ENCODE data around the gene DLGAP1. TPM values are rescaled to one million over a fixed set of nuclear protein-coding genes. Genes with fewer than 3 reads are reported as not detected.

Gene DLGAP1
- total and polyA plus RNA-seq, 2 donors (not counting 1 experiment from before 2014, with no cell fraction given), result 0.07 to 0.61 TPM

GRCh38 chr18:3624935-3625741 is 830.0 kb downstream of the DLGAP1 start:
- Mint-ChIP-seq H3K4me1 (peaks cover 4% of the 10 kb centered on the region), H3K4me3 (no peak overlapping the region), H3K27ac (no peak overlapping the region), H3K27me3 (peaks cover 5% of the 10 kb centered on the region), H3K9me3 (ENCODE audit: insufficient read depth) (no peaks in the 10 kb centered on the region)
- ATAC-seq (ENCODE audit: low read depth) (peak; percentile 21), DNase-seq (no peak)
- Histone ChIP-seq H3K4me3 (ENCODE audit: control extremely low read depth in 1 of 5, extremely low read depth in 1 of 5, insufficient read depth in 1 of 5, low read depth in 2 of 5, low read length in 4 of 5) (no peak overlapping the region), H3K36me3 (replicated peaks in 1 of 2; ENCODE audit: control extremely low read depth in 1 of 2, control insufficient read depth in 1 of 2, extremely low read depth in 1 of 2, insufficient read depth in 2 of 2, low read length in 1 of 2) (no peaks in the 10 kb centered on the region), H3K27me3 (replicated peaks in 1 of 4; ENCODE audit: control extremely low read depth in 1 of 4, control insufficient read depth in 3 of 4, insufficient read depth in 4 of 4, low read length in 3 of 4) (peaks cover 0 to 6% (median 0%) of the 10 kb centered on the region in 4 experiments), H3K27ac (ENCODE audit: low read length in 2 of 2) (no peak overlapping the region), H2AFZ (ENCODE audit: insufficient read depth, low read depth, low read length, poor library complexity, severe bottlenecking) (no peak overlapping the region), H3K4me2 (replicated peaks; ENCODE audit: low read depth, low read length, poor library complexity, severe bottlenecking) (no peak overlapping the region), H3K79me2 (ENCODE audit: control insufficient read depth, insufficient read depth, low read length) (no peaks in the 10 kb centered on the region), H3K9ac (ENCODE audit: low read length) (no peak overlapping the region), H3K4me1 (ENCODE audit: control insufficient read depth in 2 of 2, insufficient read depth in 2 of 2, low read length in 2 of 2) (no peaks in the 10 kb centered on the region), H4K20me1 (ENCODE audit: control insufficient read depth, insufficient read depth, low read length, poor library complexity, severe bottlenecking) (no peaks in the 10 kb centered on the region), H3K9me3 (ENCODE audit: control extremely low read depth in 1 of 3, control insufficient read depth in 2 of 3, insufficient read depth in 1 of 3, low read length in 2 of 3) (peaks cover 0 to 3% (median 0%) of the 10 kb centered on the region in 3 donors)
- 48% methylated on average over 4 of the region's 9 CpGs for WGBS (ENCODE audit: insufficient coverage)
- intact Hi-C loops (cut with micrococcal nuclease), result no loop called here
- POLR2A ChIA-PET, result no interaction called here
- TF ChIP-seq EZH2 (IDR thresholded peaks at IDR 0.05; ENCODE audit: borderline replicate concordance, insufficient read depth, low read depth, low read length, poor library complexity, severe bottlenecking) (no peak), CTCF (IDR thresholded peaks at IDR 0.05) (no peak)
- CTCF ChIA-PET, result interaction anchor here (1.0 kb wide), 1 partner anchor 41 kb away, joined by 3 read pairs; no protein-coding TSS in a partner anchor

GRCh38 chr18:3624546-3624934 is 830.6 kb downstream of the DLGAP1 start:
- ChIA-PET CTCF (interaction anchor here (1.0 kb wide), 1 partner anchor 41 kb away, joined by 3 read pairs; no protein-coding TSS in a partner anchor), POLR2A (no interaction called here)
- no peaks in the 10 kb centered on the region for H3K9me3 Mint-ChIP-seq (ENCODE audit: insufficient read depth)

More at GRCh38 chr18:3624546-3624934, 830.6 kb downstream of the DLGAP1 start:
- Mint-ChIP-seq H3K4me3 (no peak overlapping the region), H3K4me1 (peaks cover 4% of the 10 kb centered on the region), H3K27me3 (peaks cover 5% of the 10 kb centered on the region), H3K27ac (no peak overlapping the region)
- Histone ChIP-seq H2AFZ (ENCODE audit: insufficient read depth, low read depth, low read length, poor library complexity, severe bottlenecking) (no peak overlapping the region), H3K36me3 (replicated peaks in 1 of 2; ENCODE audit: control extremely low read depth in 1 of 2, control insufficient read depth in 1 of 2, extremely low read depth in 1 of 2, insufficient read depth in 2 of 2, low read length in 1 of 2) (no peaks in the 10 kb centered on the region), H3K9me3 (ENCODE audit: control extremely low read depth in 1 of 3, control insufficient read depth in 2 of 3, insufficient read depth in 1 of 3, low read length in 2 of 3) (peaks cover 0 to 3% (median 0%) of the 10 kb centered on the region in 3 donors), H4K20me1 (ENCODE audit: control insufficient read depth, insufficient read depth, low read length, poor library complexity, severe bottlenecking) (no peaks in the 10 kb centered on the region), H3K4me2 (replicated peaks; ENCODE audit: low read depth, low read length, poor library complexity, severe bottlenecking) (no peak overlapping the region), H3K27ac (ENCODE audit: low read length in 2 of 2) (no peak overlapping the region), H3K27me3 (replicated peaks in 1 of 4; ENCODE audit: control extremely low read depth in 1 of 4, control insufficient read depth in 3 of 4, insufficient read depth in 4 of 4, low read length in 3 of 4) (peaks cover 0 to 6% (median 0%) of the 10 kb centered on the region in 4 experiments), H3K9ac (ENCODE audit: low read length) (no peak overlapping the region), H3K4me1 (ENCODE audit: control insufficient read depth in 2 of 2, insufficient read depth in 2 of 2, low read length in 2 of 2) (no peaks in the 10 kb centered on the region), H3K4me3 (ENCODE audit: control extremely low read depth in 1 of 5, extremely low read depth in 1 of 5, insufficient read depth in 1 of 5, low read depth in 2 of 5, low read length in 4 of 5) (no peak overlapping the region), H3K79me2 (ENCODE audit: control insufficient read depth, insufficient read depth, low read length) (no peaks in the 10 kb centered on the region)
- TF ChIP-seq EZH2 (IDR thresholded peaks at IDR 0.05; ENCODE audit: borderline replicate concordance, insufficient read depth, low read depth, low read length, poor library complexity, severe bottlenecking) (no peak), CTCF (IDR thresholded peaks at IDR 0.05) (no peak)
- 26% methylated on average over 2 of the region's 2 CpGs for WGBS (ENCODE audit: insufficient coverage)
- intact Hi-C loops (cut with micrococcal nuclease), result no loop called here
- ATAC-seq (ENCODE audit: low read depth) (no peak), DNase-seq (no peak)
